HL-60/S4 treated with retinoic acid at 250 ng/mL for 4 days and 3 days (cell line): ENCODE data around the gene MT1G.
"Not testable (repeated sequence)": the region's sequence is repeated elsewhere in the genome, so short reads cannot be mapped to it uniquely, and the experiment has no call there.

ENCODE experiments used
- in situ Hi-C: fragments of 300-500 bp; cut with MboI; formaldehyde crosslinking; loops from 2 replicates; pipeline ENCODE4 v1.7.0; 2022; ENCODE audit warnings: low sequenced_read_pairs

MT1G gene

GRCh38 chr16:56621665-56622445, 46.0 kb downstream of the MT1G start:
- in situ Hi-C loops = not testable (repeated sequence)

- in situ Hi-C loops = no loop called here
Observed at GRCh38 chr16:56620339-56620897, 47.4 kb downstream of the MT1G start.

GRCh38 chr16:56618138-56618537, 49.7 kb downstream of the MT1G start:
- in situ Hi-C loops = no loop called here

GRCh38 chr16:56617212-56618085, 50.4 kb downstream of the MT1G start:
- in situ Hi-C loops = no loop called here
